Skeletal muscle cell (primary cell): Measurements from ENCODE around the gene ETS1.

ENCODE experiments used
- DNase-seq: peaks from one replicate; pipeline ENCODE4 v3.0.0-alpha.2; 2010; ENCODE audit warnings: low read depth
- H3K4me3 ChIP-seq: 2 replicates; pipeline ENCODE4 v1.5.1; 2011; ENCODE audit warnings: low read depth, mild to moderate bottlenecking, control low read depth, low read length, moderate library complexity

Gene ETS1

GRCh38 chr11:128512474-128512996 is 74.8 kb downstream of the ETS1 start:
- H3K4me3 ChIP-seq = no peak overlapping the region
- DNase-seq = no peak

GRCh38 chr11:128511712-128512111 is 75.6 kb downstream of the ETS1 start:
- no peak overlapping the region for H3K4me3 ChIP-seq

DNA sequence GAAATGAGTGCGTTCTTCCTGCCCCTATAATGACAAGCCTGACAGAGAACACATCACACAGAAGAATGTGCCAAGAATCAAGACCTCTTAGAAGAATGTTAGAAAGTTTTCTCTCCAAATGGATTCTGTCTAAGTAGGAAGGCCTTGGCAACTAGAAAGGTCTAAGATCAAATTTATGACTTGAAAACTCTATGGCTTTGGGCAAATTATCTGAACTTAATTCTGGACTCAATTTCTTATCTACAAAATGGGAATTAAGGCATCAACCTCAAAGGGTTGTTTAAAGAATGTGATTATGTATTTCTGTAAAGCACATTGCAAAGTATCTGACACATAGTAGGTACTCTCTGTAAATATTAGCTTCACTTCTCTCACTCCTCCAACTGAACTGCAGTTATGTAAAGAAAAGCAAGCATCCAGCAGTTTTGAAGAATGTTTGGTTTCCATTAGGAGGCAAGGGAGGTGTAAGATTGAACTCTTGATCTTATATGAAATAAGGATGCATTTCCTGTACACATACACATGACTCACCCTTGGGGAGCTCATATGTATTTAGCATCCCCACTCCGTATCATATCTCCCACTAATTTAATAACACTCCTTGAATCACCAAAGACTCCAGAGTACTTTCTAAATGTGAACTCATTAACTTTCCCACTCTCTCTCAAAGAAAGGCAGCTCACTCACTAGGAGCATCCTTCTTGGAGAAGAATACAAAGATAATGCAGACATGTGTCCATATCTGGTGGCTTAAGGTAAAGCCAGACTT is 77.6 kb downstream of the ETS1 start:
- no peak for DNase-seq
- H3K4me3 ChIP-seq = no peak overlapping the region

More at GRCh38 chr11:128511712-128512111, 75.6 kb downstream of the ETS1 start:
- no peak for DNase-seq

DNA sequence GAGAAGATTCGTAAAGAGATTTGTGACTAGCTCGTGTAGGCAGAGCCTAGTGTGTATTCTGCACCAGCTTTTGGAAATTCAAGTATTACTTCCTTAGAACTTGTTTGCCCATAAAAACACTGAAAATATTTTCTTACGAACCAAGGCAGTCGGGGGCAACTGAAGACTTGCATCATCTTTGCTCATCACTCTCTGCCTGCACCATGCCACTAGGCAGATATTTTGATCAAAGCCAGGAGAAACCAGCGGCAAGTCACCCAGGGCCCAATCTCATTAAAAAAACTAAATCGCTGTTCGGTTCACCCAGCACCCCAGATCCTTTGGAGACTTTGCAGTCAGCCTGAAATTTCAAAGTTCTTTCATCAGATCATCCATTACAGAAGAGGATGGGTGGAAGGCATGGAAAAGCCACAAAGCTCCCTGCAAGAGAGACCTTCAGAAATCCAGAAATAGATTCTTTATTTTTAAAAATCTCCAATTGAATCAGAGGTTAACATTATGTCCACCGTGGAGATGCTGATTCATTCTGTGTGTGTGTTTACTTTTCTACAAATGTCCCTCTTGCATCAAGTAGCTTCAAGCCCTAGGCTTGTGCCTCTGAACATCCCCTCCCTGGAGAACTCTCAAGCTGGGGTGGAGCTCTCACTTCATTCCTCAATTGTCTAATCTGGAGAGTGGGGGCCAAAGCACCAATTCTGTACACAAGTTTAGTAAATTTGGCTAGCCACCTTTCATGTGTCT is 78.4 kb downstream of the ETS1 start:
- no peak overlapping the region for H3K4me3 ChIP-seq
- DNase-seq = peak; percentile 64

- DNase-seq = no peak
- peak overlapping the region; percentile 33 for H3K4me3 ChIP-seq
These were observed 79.4 kb downstream of the ETS1 start for GRCh38 chr11:128507936-128508335.

- H3K4me3 ChIP-seq = peak overlapping the region; percentile 33
- peak; percentile 96 for DNase-seq
These were observed 80.3 kb downstream of the ETS1 start for GRCh38 chr11:128506999-128507611.

GRCh38 chr11:128506356-128506755 is 81.0 kb downstream of the ETS1 start:
- no peak for DNase-seq
- no peak overlapping the region for H3K4me3 ChIP-seq

DNA sequence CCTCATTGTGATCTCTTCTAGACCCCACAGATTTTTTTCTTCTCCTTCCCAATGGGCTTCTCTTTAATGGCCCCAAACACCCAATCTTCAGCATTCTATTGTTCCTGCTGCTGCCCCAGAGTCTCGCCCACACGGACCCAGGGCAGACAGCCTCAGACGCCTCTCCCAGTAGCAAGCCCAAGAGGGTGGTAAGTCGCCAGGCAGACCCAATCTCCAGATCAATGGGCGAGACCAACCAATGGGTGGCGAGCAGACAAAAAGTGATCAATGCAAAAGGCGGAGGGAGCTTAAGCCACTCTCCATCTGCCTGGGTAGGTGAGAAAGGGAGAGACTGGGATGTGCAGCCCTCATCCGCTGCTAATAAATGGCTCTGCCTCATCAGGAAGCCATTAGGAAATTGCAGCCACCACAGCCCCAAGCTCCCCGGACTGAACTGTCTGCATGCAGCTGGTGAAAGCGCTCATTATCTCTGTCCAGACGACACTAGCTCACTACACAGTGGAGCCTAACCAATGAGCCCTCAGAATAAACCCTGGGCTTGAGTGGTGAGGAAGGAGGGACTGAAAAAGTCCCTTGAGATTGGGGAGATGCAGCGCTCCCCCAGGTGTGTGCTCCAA is 81.8 kb downstream of the ETS1 start:
- DNase-seq = no peak
- H3K4me3 ChIP-seq = no peak overlapping the region

- DNase-seq = no peak
- no peak overlapping the region for H3K4me3 ChIP-seq
These were observed 82.9 kb downstream of the ETS1 start for GRCh38 chr11:128504486-128504885.

- H3K4me3 ChIP-seq = no peak overlapping the region
- peak; percentile 82 for DNase-seq
These were observed 83.9 kb downstream of the ETS1 start for GRCh38 chr11:128503245-128503991.

- peak; percentile 79 for DNase-seq
- no peak overlapping the region for H3K4me3 ChIP-seq
These were observed 84.6 kb downstream of the ETS1 start for GRCh38 chr11:128502726-128503125.

- peak; percentile 66 for DNase-seq
- H3K4me3 ChIP-seq = no peak overlapping the region
These were observed 85.5 kb downstream of the ETS1 start for GRCh38 chr11:128501632-128502549.

GRCh38 chr11:128501008-128501407 is 86.3 kb downstream of the ETS1 start:
- DNase-seq = no peak
- H3K4me3 ChIP-seq = no peak overlapping the region

GRCh38 chr11:128500493-128500892 is 86.9 kb downstream of the ETS1 start:
- no peak for DNase-seq
- no peak overlapping the region for H3K4me3 ChIP-seq

DNA sequence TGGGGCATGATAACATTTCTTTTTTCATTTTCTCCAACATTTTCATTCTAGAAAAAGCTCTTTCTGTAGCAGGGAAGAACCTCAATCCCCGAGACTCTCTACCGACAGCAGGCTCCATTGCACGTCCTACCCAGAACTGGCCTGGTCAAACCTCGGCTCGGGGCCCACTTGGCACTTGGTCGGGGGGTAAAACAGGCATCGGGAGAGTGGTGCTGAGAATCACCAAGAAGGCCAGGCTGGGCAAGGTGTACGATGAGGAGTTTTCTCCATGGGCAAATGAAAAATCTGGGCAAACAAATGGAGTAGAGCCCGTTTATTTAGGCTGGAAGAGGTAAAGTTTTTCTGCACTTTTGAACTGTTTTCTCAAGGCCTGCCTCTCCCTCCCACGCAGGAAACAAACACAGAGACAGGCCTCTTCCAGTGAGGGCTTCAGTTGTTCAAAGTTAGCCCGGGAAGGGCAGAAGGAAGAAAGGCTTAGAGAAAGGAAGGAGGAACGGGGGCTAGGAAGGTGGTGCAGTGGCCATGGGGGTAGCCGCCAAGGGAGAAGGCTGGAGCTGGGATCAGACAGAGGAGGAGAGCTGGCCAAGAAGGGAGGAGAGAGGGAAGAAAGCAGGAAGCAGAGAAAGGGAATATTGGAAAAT is 87.6 kb downstream of the ETS1 start:
- DNase-seq = no peak
- no peak overlapping the region for H3K4me3 ChIP-seq

- H3K4me3 ChIP-seq = no peak overlapping the region
- no peak for DNase-seq
These were observed 88.6 kb downstream of the ETS1 start for GRCh38 chr11:128498721-128499245.

GRCh38 chr11:128497776-128498095 is 89.6 kb downstream of the ETS1 start:
- DNase-seq = no peak
- peak overlapping the region; percentile 32 for H3K4me3 ChIP-seq
